Spleen (tissue), 13 donors: Measurements from ENCODE around the gene RMI2. TPM values are rescaled to one million over a fixed set of nuclear protein-coding genes. Genes with fewer than 3 reads are reported as not detected.
A peak's percentile ranks its signal among the peaks of the same experiment; 100 is the strongest.

ENCODE experiments used
- DNase-seq: peaks from one replicate; pipeline ENCODE4 v3.0.0-alpha.2; 2020
- H3K27ac ChIP-seq, 8 donors: fragments of 200-600 bp; sonication (generic) in 7 of 8; 1 replicate in 4 of 8; 2 replicates in 4 of 8; pipeline versions ENCODE4 v1.5.0 to v1.8.0; 2016 to 2021; ENCODE audit warnings: inconsistent platforms in 4 of 8, mild to moderate bottlenecking in 4 of 8, moderate library complexity in 1 of 8
- H3K27me3 ChIP-seq, 7 donors: fragments of 200-600 bp; sonication (generic) in 6 of 7; replicated peaks in 1 of 7; 1 replicate in 4 of 7; 2 replicates in 3 of 7; pipeline versions ENCODE4 v1.5.0 to v1.8.0; 2016 to 2021; ENCODE audit warnings: inconsistent platforms in 3 of 7, mild to moderate bottlenecking in 1 of 7
- H3K36me3 ChIP-seq, 6 donors: fragments of 200-600 bp; sonication (generic) in 5 of 6; 1 replicate in 4 of 6; 2 replicates in 2 of 6; pipeline versions ENCODE4 v1.5.0 to v1.8.0; 2016 to 2021; ENCODE audit warnings: inconsistent platforms in 2 of 6
- H3K4me1 ChIP-seq, 6 donors: fragments of 200-600 bp; sonication (generic) in 5 of 6; 1 replicate in 3 of 6; 2 replicates in 3 of 6; pipeline versions ENCODE4 v1.5.0 to v1.8.0; 2016 to 2021; ENCODE audit warnings: inconsistent platforms in 3 of 6
- H3K4me3 ChIP-seq, 8 donors: fragments of 200-600 bp; sonication (generic) in 7 of 8; 1 replicate in 4 of 8; 2 replicates in 4 of 8; pipeline versions ENCODE4 v1.5.0 to v1.8.0; 2016 to 2021; ENCODE audit warnings: inconsistent platforms in 4 of 8, mild to moderate bottlenecking in 4 of 8, moderate library complexity in 2 of 8
- H3K9me3 ChIP-seq, 8 donors: fragments of 200-600 bp; sonication (generic) in 7 of 8; 1 replicate in 4 of 8; 2 replicates in 4 of 8; pipeline versions ENCODE4 v1.5.0 to v1.8.0; 2016 to 2021; ENCODE audit warnings: inconsistent platforms in 4 of 8
- POLR2A ChIP-seq, 3 donors: fragments of 450-650 bp; IDR thresholded peaks; one replicate each; pipeline ENCODE4 v1.5.1; 2017; ENCODE audit warnings: antibody characterized with exemption in 3 of 3, mild to moderate bottlenecking in 1 of 3
- POLR2AphosphoS5 ChIP-seq, 3 donors: sonication (generic); formaldehyde crosslinking; IDR thresholded peaks; one replicate each; pipeline ENCODE4 v1.5.1; 2017; ENCODE audit warnings: antibody characterized with exemption in 3 of 3
- WGBS, 5 donors: extraction: QIAGEN DNeasy Blood & Tissue Kit in 3 of 5; methylation state at CpG; one replicate each; pipeline versions ENCODE4 v1.1.5 to v1.1.7; 2013 to 2018; 5-methylcytosine and 5-hydroxymethylcytosine counted together
- intact Hi-C: fragments of 100-400 bp; cut with DNase I; formaldehyde crosslinking; loops from one replicate; pipeline ENCODE4 v1.15.0; 2023; ENCODE audit warnings: low total_unique reads
- long read RNA-seq, 2 donors: transcript quantifications; one replicate each; lab custom pipeline, GENCODE V29; 2026
- polyA plus RNA-seq, 3 donors: library from polyadenylated mRNA; stranded (reverse); fragments of 200-250 nt; gene quantifications; one replicate each; pipeline ENCODE4 v1.2.1, GENCODE V29; 2013
- total RNA-seq, 7 donors: library from RNA; depleted of rRNA in 3 of 7; stranded (reverse); fragments of >200 nt in 3 of 7; fragmentation: NEBNext Ultra II Directional in 4 of 7; extraction: Animal tissue kit (Norgen Biotek cat#: 25700) in 4 of 7; gene quantifications; one replicate each; pipeline versions ENCODE4 v1.1.0 to v1.2.1, GENCODE V29; 2016 to 2021
- TF ChIP-seq, protein P1 (sequence below), 11 experiments: fragments of 200-600 bp in 7 of 11; fragments of 450-650 bp in 4 of 11; sonication (generic) in 4 of 11; IDR thresholded peaks in 8 of 11; conservative IDR thresholded peaks in 3 of 11; 1 replicate in 7 of 11; 2 replicates in 4 of 11; pipeline versions ENCODE4 v1.4.0 to v1.8.0; 2016 to 2021; ENCODE audit warnings: antibody characterized with exemption in 11 of 11, inconsistent platforms in 4 of 11, mild to moderate bottlenecking in 1 of 11
- donor health status: healthy with polysubstance abuse.
- donor health status: DM: no; HTN: no; CAD: no; lungs with moderate emphysema.
- donor health status: DM: no; HTN: no; CAD: no.
- donor health status: Bipolar disorder and iron deficiency.
- donor health status: healthy.
- donor health status: DM: no; HTN: no; CAD: no.
- donor health status: DM: yes; HTN: yes; CAD: no.

Gene RMI2
- 1 to 10 TPM; 2.4 to 5.7 (median 3.7) TPM for total RNA-seq
- 10 to 100 TPM in 1 of 3 donors, 1 to 10 TPM in 2; 4.4 to 23.6 (median 5.8) TPM for polyA plus RNA-seq
- long read RNA-seq, donor 1, transcript RMI2-201 (2 exons, 1,457 nt): major isoform, 5 of 5 reads
- long read RNA-seq, donor 1, partial matches to known transcripts: 0 of 5 reads
- long read RNA-seq, donor 1, other reads (novel, unspliced or antisense): 0 of 5 reads
- long read RNA-seq, donor 2, transcript RMI2-201 (2 exons, 1,457 nt): major isoform, 10 of 11 reads
- long read RNA-seq, donor 2, partial matches to known transcripts: 0 of 11 reads
- long read RNA-seq, donor 2, other reads (novel, unspliced or antisense): 0 of 11 reads

DNA sequence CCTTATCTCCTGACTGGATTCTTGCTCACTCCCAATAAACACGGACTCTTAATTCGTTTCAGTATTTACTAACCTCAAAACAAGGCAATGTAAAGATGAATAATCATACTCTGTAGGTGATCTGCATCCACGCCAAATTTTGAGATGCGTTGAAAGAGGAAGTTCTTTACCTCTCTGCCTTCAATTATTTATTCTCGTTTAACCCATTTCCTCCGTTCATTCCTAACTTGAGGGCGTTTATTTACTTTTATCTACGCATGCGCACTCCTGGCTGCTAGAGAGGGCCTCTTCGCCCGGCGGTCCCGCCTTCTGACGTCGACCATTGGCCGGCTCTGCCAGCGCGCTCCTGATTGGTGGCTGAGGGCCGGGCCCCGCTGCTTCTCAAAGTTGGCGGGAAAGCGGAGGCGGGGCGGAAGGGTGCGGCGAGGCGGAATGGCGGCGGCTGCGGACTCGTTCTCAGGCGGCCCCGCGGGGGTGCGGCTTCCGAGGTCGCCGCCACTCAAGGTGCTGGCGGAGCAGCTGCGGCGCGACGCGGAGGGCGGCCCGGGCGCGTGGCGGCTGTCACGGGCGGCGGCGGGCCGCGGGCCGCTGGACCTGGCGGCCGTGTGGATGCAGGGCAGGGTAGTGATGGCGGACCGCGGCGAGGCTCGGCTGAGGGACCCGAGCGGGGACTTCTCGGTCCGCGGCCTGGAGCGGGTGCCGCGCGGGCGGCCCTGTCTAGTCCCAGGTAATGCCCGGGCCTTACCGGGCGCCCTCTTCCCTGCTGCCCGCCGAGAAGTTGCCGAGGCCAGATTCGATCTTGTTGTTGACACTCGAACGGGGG, at the start of gene RMI2:
TSS of gene RMI2 (plus strand) at position 420 of the 823 bp plus-strand sequence. CDS start at position 433, 13 bp downstream.
- peak within 1 kb of the TSS; percentile 36 to 91 (median 65) for H3K4me3 ChIP-seq
- H3K27me3 ChIP-seq: no peaks in the 10 kb centered on the region
- H3K36me3 ChIP-seq: no peaks in the 10 kb centered on the region
- peaks cover 10 to 55% (median 36%) of the 10 kb centered on the region in 6 donors for H3K4me1 ChIP-seq
- TF ChIP-seq, protein P1, sequence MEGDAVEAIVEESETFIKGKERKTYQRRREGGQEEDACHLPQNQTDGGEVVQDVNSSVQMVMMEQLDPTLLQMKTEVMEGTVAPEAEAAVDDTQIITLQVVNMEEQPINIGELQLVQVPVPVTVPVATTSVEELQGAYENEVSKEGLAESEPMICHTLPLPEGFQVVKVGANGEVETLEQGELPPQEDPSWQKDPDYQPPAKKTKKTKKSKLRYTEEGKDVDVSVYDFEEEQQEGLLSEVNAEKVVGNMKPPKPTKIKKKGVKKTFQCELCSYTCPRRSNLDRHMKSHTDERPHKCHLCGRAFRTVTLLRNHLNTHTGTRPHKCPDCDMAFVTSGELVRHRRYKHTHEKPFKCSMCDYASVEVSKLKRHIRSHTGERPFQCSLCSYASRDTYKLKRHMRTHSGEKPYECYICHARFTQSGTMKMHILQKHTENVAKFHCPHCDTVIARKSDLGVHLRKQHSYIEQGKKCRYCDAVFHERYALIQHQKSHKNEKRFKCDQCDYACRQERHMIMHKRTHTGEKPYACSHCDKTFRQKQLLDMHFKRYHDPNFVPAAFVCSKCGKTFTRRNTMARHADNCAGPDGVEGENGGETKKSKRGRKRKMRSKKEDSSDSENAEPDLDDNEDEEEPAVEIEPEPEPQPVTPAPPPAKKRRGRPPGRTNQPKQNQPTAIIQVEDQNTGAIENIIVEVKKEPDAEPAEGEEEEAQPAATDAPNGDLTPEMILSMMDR (IDR thresholded peaks at IDR 0.05 in 8 of 11, conservative IDR thresholded peaks at IDR 0.05 in 3 of 11): peak in 1 of 11 experiments; percentile 39
- TF ChIP-seq POLR2A (IDR thresholded peaks at IDR 0.05) (peak in 1 of 3 donors; percentile 5), POLR2AphosphoS5 (IDR thresholded peaks at IDR 0.05) (peak; percentile 61 to 89 (median 85))
- H3K9me3 ChIP-seq: no peaks in the 10 kb centered on the region
- 0 to 1% (median 0%) methylated on average over 36 to 82 of the region's 82 CpGs for WGBS, 5 donors
- peak within 1 kb of the TSS in 5 of 8 donors; percentile 59 to 74 (median 65) for H3K27ac ChIP-seq
- intact Hi-C loops: no loop called here
- peak; percentile 97 for DNase-seq

DNA sequence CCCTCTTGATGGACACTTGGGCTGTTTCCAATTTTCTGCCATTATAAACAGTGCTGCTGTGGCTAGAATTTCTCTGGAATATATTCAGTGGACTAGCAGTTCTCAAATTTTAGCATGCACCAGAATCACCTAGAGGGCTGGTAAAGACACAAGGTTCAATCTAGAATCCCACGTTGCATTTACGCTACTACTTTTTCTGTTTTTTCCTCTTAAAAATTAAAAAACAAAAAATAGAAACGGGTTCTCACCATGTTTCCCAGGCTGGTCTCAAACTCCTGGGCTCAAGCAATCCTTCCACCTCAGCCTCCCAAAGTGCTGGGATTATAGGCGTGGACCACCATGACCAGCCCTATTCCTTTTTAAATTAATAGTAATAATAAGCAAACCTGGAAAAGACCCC, 49.6 kb upstream of the RMI2 start:
- WGBS, 5 donors: 93 to 96% (median 95%) methylated on average over 4 of the region's 4 CpGs
- intact Hi-C loops: no loop called here

DNA sequence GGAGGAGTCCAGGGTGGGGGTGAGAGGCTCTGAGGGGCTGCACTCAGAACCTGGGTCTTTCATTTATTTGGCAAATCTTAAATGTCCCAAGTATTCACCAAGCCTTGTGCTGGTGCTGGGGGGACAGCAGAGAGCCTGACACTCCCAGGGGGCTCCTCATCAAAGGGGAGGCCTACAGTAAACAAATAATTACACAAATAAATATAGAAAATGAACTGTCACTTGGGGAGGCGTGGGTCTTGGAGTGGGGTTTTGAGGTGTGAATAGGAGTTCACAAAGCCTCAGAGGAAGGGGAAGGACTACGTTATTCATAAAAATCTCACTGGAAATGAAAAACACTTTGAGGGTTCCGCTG, 48.9 kb upstream of the RMI2 start:
- Histone ChIP-seq H3K27ac (no peak overlapping the region), H3K4me1 (peaks cover 16 to 62% (median 37%) of the 10 kb centered on the region in 6 donors)

More for the DNA sequence above, 49.6 kb upstream of the RMI2 start:
- H3K36me3 ChIP-seq: no peaks in the 10 kb centered on the region
- H3K4me1 ChIP-seq: peaks cover 16 to 62% (median 37%) of the 10 kb centered on the region in 6 donors
- H3K27me3 ChIP-seq: peaks cover 0 to 10% (median 0%) of the 10 kb centered on the region in 7 donors
- H3K4me3 ChIP-seq: no peak overlapping the region
- DNase-seq: no peak
- TF ChIP-seq POLR2AphosphoS5 (IDR thresholded peaks at IDR 0.05): no peak
- no peak for TF ChIP-seq POLR2A (IDR thresholded peaks at IDR 0.05)
- TF ChIP-seq, protein P1 (IDR thresholded peaks at IDR 0.05 in 8 of 11, conservative IDR thresholded peaks at IDR 0.05 in 3 of 11): no peak
- H3K9me3 ChIP-seq: no peaks in the 10 kb centered on the region
- H3K27ac ChIP-seq: no peak overlapping the region

More for the DNA sequence above, 48.9 kb upstream of the RMI2 start:
- H3K4me3 ChIP-seq: no peak overlapping the region
- H3K36me3 ChIP-seq: no peaks in the 10 kb centered on the region
- H3K9me3 ChIP-seq: no peaks in the 10 kb centered on the region
- no peak for DNase-seq
- TF ChIP-seq POLR2A (IDR thresholded peaks at IDR 0.05): no peak
- TF ChIP-seq, protein P1 (IDR thresholded peaks at IDR 0.05 in 8 of 11, conservative IDR thresholded peaks at IDR 0.05 in 3 of 11): no peak
- no peak for TF ChIP-seq POLR2AphosphoS5 (IDR thresholded peaks at IDR 0.05)
- H3K27me3 ChIP-seq: peaks cover 0 to 10% (median 0%) of the 10 kb centered on the region in 7 donors
- intact Hi-C loops: no loop called here
- WGBS, 5 donors: 78 to 90% (median 82%) methylated on average over 3 of the region's 3 CpGs
